ENCODE data around the gene CIB2.
"Not testable (repeated sequence)": the region's sequence is repeated elsewhere in the genome, so short reads cannot be mapped to it uniquely, and the experiment has no call there.

Gene CIB2

DNA sequence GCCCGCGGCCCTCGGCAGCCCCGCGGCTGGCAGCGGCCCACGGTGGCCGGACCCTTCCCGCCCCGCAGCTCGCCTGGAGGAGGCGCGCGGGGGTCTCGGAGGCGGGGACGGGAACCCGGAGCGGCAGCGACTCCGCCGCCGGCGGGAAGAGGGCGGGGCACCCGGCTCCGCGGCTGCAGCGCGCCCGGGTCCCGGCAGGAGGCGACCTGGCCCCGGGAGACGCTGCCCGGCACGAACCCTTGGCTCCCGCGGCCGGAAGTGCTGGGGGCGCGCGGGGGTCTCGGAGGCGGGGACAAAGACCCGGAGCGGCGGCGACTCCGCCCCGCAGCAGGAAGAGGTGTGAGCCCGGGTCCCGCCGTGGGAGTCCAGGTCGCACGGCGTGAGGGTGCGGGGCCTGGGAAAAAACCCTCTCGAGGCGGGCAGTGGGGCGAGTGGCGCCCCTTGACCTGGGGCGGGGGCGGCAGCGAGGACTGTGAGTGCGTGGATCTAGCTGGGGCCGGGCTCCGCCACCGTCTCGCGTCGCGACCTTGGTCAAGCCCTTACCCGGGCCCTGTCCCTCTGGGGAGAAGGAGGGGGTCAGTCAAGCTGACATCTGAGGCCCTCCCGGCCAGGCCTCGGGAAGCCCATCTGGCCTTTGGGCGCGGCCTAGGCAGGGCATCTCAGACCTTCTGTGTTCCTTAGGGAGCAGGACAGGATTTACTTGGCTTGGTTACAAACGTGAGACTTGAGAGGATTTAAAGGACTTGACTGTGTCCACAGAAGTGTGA lies at the start of gene CIB2:
Gene CIB2 (minus strand): TSS at position 151 of the 767 bp plus-strand sequence. CDS start 230 bp downstream, outside the sequence.
- DNase-seq: peak; percentile 77

DNA sequence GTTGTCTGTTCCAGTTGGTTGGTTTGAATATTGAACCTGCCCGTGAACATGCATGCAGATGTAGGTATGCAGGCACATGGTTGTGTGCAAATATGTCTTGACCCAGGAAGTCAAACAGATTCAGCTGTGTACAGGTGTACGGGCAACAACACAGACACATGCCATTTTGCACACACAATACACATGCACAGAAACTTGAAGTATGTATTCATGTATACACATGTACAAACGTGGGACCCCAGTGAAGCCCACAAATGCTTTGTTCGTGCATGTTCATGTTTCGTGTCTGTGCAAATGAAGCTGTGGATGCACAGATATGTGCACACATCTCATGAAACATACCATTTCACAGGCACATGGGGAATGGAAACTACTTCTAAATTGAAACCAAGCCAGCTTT lies 48.7 kb upstream of the CIB2 start:
- DNase-seq: no peak

DNA sequence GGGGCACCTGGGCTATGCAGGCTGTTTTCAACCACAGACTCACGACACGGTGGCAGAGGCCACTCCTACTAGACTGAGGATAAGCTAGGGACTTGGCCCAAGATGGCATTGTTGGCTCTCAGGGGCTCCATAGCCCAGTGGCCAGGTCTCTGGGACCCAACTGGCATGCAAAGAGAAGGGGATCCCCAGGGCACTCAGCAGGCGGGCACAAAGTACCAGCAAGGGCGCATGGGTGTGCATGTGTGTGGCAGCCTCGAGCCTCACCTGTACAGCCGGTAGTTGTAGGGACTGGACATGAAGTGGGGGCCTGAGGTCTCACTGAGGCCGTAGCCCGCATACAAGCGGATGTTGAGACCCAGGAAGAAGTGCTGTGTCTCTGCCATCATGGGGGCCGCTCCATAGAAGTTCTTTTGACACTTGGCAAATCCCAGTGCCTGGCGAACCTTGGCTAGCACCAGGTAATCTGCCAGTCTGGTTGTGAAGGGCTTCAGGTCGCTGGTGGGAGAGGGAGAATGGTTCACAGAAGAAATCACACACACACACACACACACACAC lies 48.1 kb upstream of the CIB2 start:
- no peak for DNase-seq

DNA sequence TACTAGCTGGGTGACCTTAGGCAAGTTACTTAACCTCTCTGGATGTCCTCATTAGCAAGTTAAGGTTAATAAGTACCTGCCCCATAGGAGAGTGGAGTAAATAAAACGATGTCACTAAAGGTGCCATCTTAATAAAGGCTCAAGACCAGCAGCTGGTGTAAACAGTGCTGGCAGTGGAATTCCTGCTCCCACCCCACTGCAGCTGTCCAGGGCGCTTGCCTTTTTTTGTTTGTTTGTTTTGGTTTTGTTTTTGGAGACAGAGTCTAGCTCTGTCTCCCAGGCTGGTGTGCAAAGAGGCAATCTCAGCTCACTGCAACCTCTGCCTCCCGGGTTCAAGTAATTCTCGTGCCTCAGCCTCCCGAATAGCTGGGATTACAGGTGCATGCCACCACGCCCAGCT lies 46.8 kb upstream of the CIB2 start:
- DNase-seq: no peak

DNA sequence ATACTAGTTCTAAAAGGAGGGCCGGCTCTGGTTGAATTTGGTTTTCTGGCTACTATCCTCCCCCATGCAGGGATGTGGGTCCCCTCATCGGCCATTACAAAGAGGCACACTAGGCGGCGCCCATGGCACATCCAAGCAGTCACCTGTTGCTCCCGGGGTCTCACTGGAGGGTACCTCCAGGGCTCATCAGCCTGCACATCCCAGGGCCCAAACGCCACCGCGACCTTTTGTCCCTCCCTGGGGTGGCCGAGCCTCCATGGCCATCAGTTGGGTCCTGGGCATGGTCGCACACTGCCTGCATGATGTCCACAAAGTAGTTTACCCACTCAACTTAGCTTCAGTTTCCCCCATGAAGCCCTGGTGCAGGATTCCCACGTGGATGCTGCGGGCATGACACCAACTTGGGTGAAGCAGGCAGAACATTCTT lies 46.2 kb upstream of the CIB2 start:
- DNase-seq: no peak

DNA sequence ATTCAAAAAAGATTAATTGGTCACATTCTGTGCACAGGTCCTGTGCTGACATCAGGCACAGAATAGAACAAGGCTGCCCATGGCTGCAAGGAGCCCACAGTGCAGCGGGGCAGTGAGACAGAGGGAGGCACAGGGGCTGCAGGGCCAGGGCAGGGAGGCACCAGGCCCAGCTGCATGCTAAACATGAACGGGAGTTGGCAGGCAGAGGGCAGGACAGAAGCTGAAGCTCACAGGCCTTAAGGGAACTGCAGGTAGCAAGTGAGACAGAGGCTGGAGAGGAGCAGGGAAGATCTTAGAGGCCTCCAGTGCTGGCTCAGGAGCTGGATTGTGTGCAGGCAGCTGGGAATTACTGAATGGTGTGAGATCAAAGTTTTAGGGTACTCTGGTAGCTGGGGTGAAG lies 44.1 kb upstream of the CIB2 start:
- DNase-seq: no peak

DNA sequence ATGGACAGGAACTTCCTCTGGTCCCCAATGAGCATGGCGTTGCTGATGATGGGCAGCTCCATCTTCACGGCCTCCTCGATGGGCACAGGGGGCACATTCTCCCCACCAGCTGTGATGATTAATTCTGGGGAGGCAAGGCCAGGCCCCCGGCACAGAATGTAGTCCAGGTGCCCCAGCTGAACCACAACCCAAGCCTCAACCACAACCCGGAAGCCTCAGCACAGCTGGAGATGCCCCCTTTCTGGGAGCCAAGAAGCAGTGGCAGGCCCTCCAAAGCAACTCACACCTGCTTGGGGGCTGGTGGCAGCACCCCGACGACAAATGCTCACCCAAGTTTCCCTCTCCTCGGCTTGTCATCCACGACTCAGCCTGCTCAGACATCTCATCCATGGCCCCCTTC lies 43.2 kb upstream of the CIB2 start:
- no peak for DNase-seq

DNA sequence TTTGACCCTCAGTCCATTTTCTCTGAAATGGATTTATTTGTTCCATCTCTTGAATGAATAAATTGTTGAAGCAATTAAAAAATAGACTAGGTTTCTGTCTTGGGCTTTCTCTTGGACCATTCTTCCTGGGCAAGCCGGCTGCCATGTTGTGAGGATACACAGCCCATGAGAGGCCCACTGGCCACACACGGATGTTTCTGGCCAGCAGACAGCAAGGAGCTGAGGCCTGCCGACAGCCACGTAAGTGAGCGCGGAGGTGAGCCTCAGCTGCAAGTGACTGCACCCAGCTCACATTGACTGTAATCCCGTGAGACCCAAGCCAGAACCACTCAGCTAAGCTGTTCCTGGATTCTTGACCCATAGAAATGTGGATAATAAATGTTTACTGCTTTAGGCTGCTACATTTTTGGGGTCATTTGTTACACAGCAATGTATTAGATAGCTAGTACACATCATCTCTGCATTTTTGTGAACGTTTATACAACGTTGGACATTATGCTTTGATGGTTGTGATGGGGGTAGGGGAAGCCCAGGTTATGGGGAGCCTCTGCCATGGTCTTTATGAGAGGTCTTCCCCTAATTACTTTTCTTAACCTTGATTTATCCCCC lies 40.7 kb upstream of the CIB2 start:
- no peak for DNase-seq

DNA sequence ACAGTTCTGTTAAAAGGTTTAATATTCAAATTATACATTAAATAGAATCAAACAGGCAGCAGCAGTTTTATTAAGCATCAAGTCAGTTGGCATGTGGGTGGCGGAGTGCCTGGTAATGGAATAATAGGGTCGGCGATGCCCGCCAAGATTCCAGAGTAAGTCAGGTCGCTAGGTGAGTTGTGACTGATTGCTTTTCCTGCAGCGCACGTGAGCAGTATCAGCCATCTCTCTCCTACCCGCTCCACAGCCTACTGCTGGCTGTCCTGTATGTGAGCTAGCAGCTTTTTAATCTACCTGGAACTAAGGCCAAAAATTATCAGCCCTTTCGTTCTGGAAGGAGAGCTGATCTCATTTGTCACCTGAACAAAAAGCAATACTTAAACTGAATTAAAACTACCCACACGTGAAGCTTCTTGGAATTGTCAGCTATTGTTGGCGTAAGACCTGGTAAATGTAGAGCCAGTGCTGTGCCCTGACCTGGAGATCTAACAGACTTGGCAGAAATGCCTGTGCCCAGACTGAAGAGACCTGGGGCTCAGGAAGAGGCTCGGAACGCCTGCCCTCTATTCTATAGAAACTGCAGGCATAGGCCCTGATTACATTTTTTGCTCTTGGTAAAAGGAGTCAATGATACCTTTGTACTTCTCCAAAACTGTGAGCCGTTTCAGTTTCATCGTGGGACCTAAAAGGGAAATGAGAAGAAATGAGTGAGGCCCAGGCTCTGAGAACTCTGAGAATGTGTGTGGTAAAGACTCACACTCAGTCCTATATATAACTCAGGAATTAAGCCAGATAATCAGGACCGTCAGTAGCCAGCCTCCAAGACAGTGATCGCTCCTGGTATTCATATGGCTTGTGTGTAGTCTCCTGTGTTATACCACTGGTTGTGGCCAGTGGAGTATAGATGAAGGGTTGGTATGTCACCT lies 39.9 kb upstream of the CIB2 start:
- no peak for DNase-seq

DNA sequence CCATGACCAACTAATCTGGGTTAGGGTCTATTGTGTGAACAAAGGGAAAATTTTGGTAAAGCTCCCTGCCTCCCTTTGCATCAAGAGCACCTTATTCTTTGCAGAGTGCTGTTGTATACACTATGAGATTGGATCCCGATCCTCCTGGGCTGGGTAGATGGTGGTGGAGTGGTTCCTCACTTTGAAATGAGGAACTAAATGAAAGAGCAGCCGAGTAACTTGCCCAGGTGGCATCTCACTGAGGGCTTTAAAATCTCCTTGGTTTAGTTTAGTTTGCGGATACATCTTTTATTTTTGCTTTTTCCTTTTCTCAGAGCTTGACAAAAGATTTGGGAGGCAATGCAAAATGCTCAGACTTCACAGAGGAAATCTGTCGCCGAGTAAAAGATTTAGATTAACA lies 37.4 kb upstream of the CIB2 start:
- DNase-seq: no peak

DNA sequence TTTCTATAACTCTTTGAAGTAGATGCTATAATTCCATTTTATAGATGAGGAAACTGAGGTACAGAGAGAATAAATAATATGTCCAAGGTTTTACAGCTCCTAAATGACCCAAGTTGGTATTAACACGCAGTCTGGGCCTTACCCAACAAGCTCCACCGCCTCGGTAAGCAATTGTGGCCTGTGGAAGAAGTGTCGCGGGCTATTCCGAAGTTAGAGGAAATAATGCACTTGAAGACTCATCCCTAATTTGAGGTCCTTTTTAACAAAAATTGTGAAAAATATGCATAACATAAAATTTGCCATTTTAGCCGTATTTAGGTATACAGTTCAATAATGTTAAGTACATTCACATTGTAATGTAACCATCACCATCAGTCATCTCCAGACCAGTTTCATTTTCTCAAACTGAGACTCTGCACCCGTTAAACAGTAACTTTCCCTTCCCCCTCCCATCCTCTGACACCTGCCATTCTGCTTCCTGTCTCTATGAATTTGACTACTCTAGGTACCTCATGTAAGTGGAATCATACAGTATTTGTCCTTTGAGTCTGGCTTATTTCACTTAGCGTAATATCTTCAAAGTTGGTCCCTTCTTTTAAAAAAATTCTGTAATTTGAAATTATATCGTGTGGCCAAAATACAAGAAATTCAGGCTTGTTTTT lies 36.1 kb upstream of the CIB2 start:
- DNase-seq: no peak

DNA sequence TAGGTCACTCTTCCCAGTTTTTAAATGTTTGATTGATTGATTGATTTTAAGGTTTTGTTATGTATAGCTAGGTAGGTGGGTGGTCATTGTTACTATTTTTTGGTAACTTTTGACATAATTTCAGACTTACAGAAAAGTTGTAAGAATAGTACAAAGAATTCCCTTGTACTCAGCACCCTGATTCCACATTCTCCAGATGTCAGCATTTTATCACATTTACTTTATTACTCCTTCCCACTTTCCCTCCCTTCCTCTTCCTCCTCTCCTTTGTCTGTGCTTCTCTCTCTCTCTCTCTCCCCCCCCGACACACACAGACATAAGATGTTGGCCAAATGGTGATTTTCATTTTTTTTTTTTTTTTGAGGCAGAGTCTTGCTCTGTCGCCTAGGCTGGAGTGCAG lies 32.8 kb upstream of the CIB2 start:
- DNase-seq: no peak

DNA sequence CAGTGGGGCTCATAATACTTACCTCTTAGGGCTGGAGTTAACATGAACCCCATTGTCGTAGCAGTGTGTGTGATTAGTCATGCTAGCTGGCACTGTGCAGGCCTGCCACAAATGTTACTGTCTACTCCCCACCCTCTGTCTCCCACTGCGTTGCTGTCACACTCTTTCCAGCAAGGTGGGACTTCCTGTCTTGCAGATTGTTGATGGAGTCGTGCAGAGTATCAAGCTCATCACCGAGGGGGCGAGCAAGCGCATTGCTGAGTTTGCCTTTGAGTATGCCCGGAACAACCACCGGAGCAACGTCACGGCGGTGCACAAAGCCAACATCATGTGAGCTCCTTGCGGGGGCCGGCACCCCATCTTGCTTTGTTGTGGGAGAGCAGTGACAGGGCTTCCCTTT lies 30.8 kb upstream of the CIB2 start:
- DNase-seq: no peak

DNA sequence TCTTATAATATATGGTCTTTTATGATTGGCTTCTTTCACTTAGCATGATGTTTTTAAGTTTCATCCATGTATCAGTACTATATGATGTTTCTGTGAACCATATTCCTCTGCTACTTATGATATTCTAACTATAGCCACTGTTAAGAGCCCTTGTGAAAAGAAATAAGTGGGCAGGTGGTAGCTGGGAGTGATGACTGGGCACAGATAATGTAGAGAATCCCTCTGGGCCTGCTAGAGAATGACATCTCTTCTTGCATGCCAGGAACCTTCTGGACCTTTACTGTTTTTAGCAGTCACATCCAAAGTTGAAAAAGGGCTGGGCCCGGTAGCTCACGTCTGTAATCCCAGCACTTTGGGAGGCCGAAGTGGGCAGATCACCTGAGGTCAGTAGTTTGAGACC lies 28.1 kb upstream of the CIB2 start:
- no peak for DNase-seq

DNA sequence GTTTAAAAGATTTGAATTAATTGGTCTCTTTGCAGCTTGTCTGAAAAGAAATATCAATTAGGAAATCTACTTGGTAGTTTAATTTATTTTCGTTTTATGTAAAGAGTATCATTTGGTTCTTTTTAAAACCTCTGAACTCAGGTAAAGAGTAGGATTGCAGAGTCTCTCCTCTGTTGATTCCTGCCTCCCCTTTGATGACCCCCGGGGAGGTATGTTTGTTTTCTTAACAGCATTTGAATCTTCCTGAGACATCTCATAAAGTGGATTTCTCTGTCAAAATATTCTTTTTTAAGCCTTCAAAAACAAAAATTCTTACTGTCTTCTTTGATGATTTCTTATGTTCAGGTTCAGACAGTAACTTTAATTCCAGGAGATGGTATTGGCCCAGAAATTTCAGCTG lies 26.0 kb upstream of the CIB2 start:
- no peak for DNase-seq

DNA sequence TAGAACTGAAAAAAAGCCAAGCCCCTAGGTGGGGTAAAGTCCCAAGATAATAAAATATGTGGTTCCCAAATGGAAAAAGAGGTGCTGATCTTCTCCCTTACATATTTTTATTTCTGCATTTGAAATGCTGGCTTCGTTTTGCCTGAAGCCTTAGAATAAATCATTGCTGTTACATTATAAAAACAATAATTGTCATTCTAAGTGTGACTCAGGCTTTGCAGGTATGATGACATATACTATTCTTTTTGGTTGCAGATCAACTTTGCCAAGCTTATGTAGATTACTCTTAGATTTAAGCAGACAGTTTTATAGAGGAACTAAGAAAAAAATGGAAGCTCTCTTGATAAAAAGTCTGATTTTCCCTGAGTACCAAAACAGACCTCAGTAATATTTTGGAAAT lies 25.4 kb upstream of the CIB2 start:
- no peak for DNase-seq

DNA sequence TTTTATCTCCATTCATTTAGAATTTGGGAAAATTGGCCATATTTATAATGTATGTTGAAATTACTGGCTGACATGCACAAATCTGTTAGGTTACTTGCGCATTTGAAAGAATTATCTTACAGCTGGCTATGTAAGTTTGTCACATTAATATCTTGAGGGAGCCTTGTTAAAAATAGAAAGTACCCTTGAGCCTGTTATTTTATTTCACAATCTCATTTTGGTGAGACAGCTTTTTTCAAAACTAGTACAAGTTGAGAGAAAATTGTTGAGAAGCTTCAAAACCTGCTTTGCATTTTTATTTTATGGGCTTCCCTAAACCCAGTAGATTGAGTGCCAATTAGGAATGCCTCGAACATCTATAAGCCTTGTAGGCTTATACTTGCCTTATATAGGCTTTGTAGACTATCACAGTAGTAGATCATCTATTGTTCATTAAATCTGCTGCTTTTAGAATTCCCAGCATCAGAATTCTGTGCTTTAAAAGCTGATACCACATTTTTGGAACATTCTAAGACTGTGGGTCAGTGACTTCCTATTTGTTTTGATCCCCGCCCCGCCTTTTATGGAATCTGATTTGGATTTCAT lies 24.2 kb upstream of the CIB2 start:
- no peak for DNase-seq

DNA sequence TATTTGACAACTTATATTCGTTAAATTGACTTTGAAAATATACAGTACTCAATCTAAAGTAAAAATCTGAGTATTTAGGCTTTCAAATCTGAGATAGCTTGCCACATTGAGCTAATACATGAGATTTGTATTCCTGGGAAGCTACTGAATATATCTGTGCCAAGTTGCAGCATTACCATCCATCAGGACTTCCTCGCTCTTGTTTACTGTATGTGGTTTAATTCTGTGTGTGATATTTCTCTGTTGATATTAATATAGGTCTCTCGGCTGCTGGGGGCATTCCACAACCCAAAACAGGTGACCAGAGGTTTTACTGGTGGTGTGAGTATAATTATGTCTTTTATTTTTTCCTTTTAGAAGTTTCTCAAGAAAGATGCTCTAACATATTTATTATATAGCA lies 23.7 kb upstream of the CIB2 start:
- DNase-seq: no peak

DNA sequence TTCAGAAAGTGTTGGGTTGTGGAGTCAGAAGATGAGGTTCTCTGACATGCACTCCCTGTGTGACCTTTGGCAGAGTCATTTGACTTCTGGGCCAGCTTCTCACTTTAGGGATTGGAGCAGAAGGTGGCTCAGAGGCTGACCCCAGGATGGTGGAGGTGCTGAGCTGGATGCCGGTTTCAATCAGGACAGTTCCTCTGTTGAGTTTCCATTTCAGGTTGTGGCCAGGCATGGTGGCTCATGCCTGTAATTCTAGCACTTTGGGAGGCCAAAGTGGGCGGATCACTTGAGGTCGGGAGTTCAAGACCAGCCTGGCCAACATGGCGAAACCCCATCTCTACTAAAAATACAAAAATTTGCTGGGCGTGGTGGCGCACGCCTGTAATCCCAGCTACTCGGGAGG lies 19.8 kb upstream of the CIB2 start:
- DNase-seq: not testable (repeated sequence)

DNA sequence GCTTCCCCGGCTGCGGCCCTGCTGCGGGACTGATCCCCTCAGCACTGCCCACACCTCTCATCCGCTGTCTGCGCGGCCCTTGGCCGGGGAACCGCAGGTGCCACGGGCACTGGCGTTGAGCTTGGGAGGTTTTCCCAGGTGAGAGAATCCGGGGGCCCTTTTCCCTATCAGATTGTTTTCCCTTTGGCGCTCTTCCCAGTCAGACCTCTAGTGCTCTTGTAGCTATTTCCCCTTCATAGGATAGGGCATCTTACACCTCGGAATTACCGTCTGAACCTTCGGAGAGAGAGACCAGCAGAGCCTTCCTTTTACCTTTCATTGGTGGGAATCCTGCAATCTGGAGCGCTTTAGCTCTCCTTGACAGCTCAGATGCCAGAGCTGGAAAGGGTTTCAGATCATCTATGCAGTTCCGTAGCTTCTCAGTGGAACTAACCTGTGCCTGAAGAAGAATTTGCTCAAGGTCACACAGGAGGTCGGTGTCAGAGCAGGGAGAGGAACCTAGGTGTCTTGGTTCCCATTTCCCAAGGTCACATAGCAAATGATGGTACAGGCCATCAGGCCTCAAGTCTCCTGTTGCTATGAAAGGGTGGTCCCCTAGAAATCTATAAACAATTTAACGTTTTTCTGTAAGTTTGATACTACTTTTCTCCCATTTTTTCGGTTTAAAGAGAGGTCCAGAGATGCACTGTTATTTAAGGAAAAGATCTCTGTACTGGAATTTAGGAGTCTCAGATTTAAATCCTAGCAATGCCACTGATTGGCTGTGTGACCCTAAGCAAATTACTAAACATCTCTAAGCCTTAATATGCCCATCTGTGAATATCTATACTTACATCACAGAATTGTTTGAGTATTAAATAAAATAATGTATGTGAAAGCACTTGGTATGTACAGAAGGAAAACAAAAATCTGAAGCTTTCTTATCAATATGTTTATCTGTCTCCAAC lies 18.8 kb upstream of the CIB2 start:
- no peak for DNase-seq
